HG02981 (cell line): Measurements from ENCODE around the gene CYP11A1.

ENCODE experiments used
- ATAC-seq: cut with Tn5 transposase; IDR thresholded peaks from one replicate; pipeline ENCODE4 v1.9.1; 2021; ENCODE audit warnings: mild to moderate bottlenecking, moderate library complexity; ENCODE audit not compliant: unreplicated experiment

The CYP11A1 gene

DNA sequence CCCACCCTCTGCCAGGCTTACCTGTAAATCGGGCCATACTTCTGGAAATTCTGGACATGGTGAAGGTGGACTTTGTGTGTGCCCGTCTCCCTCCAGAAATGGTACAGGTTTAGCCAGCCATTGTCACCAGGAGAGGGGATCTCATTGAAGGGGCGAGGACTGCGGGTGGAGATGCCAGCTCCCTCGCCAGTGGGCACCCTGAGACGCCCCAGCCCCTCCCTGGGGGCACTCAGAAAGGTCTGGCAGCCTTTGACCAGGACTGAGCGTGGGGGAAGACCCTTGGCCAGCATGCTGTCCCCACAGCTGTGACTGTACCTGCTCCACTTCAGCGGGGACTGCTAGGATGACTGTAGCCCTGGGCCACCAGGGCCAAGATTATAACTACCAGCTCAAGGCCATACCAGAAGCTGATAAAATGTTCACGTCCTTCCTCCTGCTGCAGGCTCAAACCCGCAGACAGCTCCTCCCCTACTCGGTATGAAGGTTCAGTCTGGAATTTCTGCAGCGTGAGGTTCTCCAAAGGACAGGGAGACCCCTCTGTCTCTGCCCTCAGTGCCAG is at the start of gene CYP11A1:
Gene CYP11A1, minus strand, starts transcription at position 351 of the 559 bp plus-strand sequence. Its CDS starts 61 bp downstream, at position 290.
- ATAC-seq = no peak

DNA sequence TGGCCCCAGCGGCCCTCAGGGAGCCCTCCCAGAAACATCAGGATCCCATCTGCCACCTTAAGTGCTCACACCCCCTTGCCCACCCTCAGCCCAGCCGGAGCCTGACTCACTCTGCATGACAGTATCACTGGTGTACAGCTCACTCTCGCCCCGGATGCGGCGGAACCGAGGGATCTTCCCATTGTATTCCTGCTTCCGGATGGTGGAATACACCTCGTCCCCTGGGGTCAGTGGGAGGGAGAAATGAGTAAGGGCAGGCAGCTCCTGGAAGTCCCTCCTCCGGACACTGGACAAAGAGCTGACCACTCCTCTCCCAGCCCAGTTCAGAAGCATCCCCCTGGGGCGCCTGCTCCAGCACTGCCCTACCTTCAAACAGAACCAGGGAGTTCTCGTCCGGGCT is 49.8 kb upstream of the CYP11A1 start:
- ATAC-seq = no peak

DNA sequence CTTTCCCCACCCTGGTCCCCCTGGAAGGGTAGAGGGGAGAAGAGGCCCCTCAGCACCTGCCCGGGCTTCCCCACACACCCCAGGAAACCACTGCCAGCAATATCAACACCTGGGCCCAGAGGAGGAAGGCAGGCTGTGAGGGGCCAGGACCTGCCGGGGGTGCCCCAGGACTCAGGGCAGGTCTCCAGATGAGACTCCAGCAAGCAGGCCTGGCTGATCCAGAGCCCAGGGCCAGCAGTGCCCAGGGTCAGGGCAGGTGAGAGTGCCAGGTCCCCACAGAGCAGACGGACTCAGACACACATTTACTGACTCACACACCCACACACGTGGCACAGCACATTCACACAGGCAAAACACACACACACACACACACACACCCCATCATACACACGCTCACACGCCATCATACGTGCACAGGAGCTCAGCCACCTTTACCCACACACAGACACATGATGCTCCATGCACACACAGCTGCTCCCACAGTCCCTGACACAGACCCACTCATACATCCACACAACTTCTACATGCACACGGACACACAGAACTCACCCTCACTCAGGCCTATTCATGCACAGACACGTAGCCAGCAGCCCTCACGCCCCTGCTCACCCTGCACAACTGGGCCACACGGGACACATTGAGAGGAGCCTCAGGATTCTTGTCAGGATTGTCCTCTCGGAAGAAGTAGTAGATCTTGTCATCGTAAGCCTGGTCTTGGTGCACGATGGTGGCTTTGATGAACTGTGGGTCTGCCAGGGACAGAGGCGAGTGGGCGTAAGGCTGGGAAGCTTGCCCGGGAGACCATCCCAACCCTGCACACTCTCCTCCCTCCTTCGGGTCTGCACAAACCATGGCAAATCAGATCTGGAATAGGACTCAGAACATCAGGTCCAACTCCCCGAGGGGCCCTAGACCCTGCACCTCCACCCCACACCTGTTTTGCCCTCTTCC is 48.8 kb upstream of the CYP11A1 start:
- ATAC-seq = no peak

DNA sequence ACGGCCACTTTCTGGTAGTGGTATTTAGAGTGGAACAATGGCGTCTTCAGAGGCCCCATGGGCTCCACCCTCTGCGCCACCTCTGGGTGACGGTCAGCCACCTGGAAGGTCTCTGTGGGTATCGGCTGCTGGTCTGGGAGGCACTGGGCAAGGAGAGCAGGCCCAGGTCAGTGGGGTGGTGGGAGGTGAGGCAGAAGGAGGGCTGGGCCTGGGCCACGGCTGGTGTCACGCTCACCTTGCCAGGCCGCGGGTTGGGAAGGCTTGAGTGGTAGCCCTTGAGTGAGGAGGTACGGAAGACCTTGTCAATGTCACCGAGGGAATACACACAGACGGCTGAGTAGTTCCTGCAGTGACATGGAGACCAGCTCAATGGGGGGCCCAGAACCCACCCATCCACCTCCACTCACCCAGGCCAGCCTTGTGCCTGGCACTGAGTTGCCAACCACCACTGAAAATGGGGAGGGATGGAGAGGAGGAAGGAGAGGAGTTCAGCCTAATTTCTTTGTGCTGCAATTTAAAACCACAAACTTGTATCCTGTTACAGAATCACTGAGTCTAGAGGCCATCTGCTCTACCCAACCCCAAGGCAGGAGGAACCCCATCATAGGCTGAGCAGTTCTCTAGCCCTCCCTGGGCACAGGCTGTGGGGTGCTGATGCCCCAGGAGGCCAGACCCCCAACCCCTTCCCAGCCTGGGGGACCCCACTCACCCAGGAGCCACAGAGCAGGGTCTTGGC is 47.3 kb upstream of the CYP11A1 start:
- no peak for ATAC-seq

DNA sequence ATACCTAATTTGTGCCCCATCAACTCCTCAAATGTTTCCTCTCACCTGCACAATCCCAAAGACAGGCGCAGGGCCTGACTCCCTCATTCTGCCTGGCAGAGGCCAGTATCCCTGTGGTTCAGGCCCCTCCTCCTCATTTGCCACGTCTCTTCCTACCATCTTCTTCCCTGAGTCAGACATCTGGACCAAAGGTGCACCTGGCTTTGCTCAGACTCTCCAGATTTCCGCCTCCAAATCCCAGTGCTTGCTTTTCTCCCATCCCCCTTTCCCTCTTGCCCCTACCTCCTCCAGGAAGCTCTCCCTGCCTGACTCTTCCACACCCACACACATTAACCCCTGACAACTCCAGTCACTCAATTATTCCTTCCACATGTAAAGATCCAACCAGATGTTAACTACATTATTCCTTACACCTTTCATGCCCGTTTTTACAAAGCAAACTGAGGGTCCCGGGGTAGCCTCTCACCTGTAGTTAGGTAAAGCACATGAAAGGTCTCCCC is 46.7 kb upstream of the CYP11A1 start:
- no peak for ATAC-seq

DNA sequence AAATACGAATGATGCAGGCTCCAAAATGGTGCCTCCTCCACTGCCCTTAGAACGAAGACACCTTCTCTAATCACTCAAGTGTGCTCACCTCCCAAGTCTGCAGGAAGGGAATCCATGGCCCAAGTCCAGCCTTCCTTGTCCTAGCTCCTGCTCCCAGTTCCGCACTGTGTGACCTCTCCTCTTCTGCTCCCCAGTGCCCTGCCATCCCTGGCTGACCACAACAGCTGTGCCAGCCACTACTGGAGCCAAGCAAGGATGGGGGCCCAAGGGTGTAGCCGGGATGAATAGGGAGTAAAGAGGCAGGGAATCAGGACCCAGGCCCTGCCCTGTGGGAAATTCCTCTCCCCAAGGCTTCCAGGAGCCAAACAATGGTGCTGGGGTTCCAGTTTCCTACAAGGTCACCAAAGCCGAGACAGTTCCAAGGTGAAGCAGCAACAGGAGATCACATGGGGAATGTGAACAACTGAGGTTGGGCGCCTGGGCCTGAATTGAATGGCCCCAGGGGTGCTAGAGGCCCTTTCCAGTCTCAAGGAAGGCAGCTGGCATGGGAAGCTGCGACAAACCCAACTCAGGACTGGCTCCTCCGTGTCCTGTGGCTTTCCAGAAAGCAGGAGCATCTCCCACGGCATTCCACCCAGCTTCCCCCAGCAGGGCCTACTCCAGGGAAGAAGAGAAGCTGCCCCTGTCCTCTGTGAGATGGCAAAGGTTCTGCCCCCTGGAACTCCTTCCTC is 46.1 kb upstream of the CYP11A1 start:
- no peak for ATAC-seq

DNA sequence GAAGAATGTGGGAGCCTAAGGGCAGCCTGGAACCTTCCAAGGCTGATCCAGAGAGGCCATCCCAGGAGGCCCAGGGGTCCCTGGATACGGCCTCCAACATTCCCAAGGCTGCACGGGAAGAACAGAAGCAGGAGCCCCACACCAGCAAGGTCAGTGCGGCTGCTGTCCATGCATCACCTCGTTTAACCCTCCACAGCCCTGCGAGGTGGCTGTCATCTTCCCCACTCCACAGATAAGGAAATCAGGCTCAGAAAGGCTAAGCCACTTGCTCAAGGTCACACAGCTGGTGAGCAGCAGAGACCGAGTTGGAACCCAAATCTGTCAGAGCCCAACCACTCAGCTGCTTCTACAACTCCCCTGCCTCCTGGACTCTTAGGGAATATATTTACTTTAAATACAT is 44.7 kb upstream of the CYP11A1 start:
- ATAC-seq = no peak

DNA sequence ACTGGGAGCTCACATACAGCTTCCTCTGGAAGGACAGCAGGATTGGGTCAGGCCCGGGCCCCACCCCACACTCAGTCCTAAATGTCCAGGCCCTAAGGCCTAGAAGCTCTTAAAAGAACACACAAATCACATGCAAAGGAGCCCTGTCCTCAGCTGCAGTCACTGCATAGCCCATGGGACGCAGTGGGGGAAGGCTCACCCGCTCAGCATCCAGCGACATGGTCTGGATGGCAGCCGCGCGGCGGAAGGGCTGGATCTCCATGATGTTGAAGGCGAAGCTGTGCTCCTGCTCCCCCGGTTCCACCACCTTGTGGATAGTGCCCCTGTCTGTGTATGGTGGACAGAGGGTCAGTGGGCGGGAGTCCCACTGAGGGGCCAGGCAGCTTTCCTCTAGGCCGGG is 44.2 kb upstream of the CYP11A1 start:
- ATAC-seq = no peak

DNA sequence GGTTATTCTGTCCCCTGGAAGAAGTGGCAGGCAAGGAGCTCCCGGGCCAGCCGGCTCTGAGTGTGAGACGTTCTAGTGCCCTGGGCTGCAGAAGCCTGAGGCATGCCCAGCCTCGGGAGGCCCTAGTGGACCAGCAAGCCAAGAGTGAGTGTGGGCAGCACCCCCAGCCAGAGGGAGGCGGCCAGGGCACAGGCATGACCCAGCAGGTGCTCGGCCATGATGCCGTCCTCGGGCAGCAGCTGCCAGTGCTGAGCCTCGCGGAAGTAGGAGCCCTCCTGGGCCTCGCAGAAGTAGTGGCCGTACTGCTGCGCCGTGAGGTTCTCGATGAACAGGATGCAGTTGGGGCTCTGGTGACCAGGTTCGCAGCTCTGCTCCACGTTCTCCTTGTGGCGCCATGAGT is 43.1 kb upstream of the CYP11A1 start:
- no peak for ATAC-seq

DNA sequence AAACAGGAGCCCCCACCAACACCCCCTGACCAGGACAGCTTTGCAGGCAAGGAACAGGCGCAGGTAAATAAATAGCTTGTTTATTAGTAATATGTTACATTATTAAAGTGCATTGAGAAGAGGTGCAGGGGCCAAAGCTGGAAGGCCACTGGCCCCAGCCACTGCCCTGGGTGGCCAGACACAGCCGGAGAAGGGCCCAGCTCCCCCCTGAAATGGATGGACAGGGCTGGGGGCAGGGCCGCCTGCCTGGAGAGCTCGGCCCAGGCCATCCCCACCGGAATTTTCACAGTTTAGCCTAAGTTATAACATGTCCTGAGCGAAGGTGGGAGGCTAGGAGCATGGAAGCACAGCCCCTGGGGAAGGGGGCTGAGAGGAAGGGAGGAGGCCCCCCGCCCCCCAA is 41.8 kb upstream of the CYP11A1 start:
- no peak for ATAC-seq

DNA sequence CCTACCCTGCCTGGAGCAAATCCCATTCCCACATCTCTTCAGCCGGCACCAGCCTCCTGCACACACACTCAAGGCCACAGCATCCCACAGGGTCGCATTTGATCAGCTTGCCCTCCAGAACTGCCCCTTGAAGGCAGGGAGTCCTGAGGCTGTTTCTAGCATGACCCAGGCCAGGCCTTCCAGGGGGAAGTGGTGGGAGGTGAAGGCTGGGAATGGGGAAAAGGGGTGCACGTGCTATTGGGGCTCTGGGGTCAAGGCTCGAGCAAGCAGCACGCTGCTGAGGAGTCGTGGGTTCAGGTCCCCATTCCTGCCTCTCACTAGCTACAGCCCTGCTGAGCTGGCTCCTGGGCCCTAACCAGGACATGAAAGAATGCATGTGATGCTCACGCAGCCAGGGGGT is 41.4 kb upstream of the CYP11A1 start:
- no peak for ATAC-seq

DNA sequence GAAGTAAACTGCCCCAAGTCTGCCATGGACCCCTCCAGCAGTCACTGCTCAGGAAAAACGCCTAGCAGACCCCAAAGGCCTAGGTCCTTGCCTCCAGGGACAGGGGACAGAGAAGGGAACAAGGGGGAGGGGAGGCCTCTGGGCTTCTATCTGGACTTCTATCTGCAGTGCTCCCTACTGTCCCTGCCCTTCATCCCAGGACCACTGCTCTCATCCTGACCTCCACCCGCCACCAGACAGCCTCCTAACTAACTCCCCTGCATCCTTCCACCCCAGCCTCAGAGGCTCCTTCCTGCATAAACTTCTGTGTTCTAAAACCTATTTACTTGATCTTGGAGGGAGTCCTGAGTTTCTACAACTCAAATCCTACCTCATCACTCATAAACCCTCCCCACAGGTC is 40.9 kb upstream of the CYP11A1 start:
- no peak for ATAC-seq

DNA sequence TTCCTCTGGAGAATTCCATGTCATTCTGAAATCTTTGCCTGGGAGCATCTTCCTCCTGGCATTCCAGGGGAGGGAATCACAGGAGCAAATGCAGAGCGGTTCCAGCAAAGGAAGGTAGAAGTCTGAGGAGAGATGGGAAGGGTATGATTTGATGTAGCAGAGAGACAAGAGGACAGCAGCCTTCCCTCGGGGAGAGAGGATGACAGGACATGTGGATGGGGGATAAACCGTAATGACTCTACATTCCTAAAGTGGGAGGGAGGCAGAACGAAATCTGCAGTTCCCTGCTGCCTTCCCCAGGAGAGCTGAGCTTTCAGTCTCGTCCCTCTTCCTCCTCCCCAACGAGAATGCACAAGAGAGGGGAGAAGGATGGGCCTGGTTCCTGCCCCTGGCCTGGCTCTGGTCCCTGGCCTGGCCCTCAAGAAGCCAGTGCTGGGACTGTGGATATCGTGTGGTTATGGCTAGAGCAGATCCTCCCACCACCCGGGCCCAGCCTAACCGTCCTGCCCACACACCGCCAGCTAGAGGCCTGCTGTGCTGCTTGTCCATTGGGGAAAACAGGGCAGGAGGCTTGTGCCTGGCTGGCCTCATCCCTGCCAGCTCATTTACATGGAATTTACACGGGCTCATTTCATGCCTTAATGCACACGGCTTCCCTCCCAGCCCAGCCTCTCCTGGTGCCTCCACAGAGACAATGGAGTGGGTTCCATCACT is 39.7 kb upstream of the CYP11A1 start:
- ATAC-seq = no peak

DNA sequence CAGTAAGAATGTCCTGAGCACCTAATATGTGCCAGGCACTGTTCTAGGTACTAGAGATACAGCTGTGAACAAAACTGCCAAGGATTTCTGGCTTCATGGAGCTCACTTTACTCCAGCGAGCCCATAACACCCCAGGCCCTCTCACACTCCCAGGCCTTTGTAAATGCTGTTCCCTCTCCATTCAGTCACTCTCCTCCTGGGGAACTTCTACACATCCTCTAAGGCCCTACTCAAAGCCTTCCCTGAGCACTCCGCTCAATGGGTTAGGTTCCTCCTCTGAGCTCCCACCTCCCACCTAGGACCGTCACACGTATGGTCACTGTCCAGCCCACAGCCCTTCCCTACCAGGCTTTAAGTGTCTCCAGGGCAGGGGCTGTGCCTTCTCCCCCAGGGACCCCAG is 39.1 kb upstream of the CYP11A1 start:
- no peak for ATAC-seq

DNA sequence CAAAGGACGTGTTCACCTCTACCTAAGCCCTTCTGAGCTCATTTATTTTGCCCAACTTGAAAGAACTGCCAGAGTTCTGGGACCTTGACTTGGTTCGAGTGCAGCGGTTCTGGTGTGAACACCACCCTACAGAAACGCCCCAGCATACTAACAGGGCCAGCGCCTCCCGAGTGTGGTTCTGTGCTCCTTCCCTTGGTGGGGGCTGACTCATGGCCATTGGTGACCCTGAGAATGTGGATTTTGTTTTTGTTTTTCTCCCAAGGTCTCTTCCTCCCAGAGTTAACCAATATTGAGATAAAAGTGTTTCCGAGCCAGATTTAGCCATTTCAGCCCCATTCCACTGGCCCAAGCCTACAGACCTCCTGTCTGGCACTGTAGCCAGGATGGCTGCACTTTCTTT is 38.4 kb upstream of the CYP11A1 start:
- ATAC-seq = no peak

DNA sequence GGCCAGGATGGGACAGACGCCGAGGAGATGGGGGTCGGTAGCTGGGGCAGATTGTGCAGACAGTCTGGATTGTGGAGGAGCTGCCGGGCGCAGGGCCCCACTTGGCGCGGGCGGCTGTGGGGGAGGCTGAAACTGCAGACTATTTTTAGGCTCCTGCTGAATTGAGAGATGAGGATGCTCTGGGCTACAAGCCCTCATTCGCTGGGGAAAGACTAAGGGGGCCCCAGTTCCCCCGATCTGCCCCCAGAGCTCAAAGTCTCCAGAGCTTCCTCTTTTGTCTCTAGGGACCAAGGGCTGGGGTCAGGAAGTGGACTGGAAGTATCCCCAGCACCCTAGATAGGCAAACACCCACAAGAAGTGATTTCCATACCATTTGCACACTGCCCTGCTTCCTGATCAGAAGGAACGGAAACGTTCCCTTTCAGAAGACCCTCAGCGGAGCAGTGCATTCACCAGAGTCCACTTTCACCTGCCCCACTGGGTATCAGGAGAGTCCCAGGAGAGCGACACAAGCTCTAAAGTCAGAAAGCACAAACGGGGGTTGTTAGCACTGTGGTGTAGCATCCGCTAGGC is 36.6 kb upstream of the CYP11A1 start:
- ATAC-seq = peak; percentile 30

DNA sequence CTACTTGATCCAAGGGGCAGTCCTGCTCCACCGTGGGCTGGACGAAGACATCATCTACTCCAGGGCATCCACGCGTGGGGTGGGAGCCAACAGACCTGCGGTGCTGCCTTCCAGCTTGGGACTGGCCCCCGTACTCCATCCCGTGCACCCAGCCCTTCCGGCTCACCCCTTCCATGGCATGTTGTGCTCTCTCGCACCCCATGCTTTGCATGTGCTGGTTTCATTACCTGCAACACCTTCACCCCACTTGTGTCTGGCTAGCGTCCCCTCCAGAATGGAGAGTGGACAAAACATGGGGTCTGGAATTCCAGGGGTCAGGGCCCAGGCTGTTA is 36.1 kb upstream of the CYP11A1 start:
- ATAC-seq = no peak

DNA sequence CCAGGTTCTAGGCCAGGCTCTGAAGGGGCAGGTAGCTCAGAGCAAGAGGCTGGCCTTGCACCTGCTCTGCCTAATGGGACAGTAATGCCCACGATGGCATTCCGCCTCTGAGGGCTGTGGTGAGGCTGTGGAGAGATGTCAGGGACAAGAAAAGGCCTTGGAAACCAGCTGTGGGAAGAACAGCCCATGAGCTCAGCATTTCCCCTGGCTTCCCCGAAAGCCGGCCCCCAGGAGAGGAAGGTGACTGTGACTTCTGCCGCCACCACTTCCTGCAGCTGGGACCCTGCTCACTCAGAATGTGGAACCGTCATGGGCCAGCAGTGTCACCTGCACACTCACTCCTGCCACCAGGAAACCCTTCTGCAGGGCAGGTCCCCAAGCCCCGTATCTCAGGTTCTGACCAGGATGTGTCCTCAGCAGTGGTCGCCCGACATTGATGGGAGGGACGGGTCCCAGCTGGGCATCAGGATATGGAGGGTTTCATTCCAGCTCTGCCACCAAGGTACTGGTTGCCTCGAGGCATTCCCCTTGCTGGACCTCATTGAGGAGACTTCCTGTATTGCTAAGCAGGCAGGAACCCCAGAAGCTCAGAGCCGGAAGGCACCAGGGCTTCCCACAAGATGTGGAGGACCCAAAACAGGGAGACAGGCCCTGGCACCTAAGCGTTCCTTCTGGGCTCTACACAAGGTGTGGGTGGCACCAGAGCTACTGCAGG is 35.6 kb upstream of the CYP11A1 start:
- ATAC-seq = peak; percentile 34

DNA sequence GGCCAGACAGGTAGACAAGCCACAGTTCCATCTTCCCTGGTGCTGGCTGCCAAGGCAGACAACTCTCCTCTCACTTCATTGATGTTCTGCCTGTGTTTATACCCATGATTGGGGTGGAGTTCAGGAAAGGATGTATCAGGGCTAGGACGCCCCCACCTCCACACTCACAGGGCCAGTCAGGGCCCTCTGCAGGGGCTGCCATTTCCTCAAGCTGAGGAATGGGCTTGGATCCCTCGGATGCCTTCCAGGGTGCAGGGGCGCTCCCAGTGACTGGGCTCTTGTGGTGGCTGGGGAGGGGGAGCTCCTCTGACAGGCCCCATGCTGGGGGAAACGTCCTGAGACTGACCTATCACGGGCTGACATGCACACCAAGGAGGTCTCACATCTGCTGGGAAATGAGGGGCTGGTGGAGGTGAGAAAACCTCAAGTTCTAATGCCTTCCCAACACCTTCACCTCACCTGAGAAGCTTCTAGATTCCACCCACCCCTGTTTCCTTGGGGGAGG is 34.9 kb upstream of the CYP11A1 start:
- ATAC-seq = no peak
